ENCODE measurements around the gene REV3L.
"Not testable (repeated sequence)": the region's sequence is repeated elsewhere in the genome, so short reads cannot be mapped to it uniquely, and the experiment has no call there.

The REV3L gene

GRCh38 chr6:111290689-111291335 is 192.2 kb downstream of the REV3L start:
- DNase-seq = not testable (repeated sequence)

GRCh38 chr6:111284356-111284755 is 198.7 kb downstream of the REV3L start:
- not testable (repeated sequence) for DNase-seq

GRCh38 chr6:111283707-111284106 is 199.3 kb downstream of the REV3L start:
- DNase-seq = no peak

- no peak for DNase-seq
These were observed 200.5 kb downstream of the REV3L start for GRCh38 chr6:111282515-111282914.

- no peak for DNase-seq
These were observed 202.5 kb downstream of the REV3L start for GRCh38 chr6:111280445-111280955.

- DNase-seq = no peak
These were observed 204.3 kb downstream of the REV3L start for GRCh38 chr6:111278731-111279130.

GRCh38 chr6:111277819-111278218 is 205.2 kb downstream of the REV3L start:
- DNase-seq = no peak

- no peak for DNase-seq
These were observed 206.3 kb downstream of the REV3L start for GRCh38 chr6:111276736-111277135.

- no peak for DNase-seq
These were observed 206.7 kb downstream of the REV3L start for GRCh38 chr6:111276335-111276734.

- DNase-seq = no peak
These were observed 208.3 kb downstream of the REV3L start for GRCh38 chr6:111274593-111275217.

GRCh38 chr6:111270121-111270520 is 212.9 kb downstream of the REV3L start:
- DNase-seq = no peak

- DNase-seq = no peak
These were observed 213.5 kb downstream of the REV3L start for GRCh38 chr6:111269401-111269970.

GRCh38 chr6:111267764-111268333 is 215.2 kb downstream of the REV3L start:
- no peak for DNase-seq

- no peak for DNase-seq
These were observed 216.7 kb downstream of the REV3L start for GRCh38 chr6:111266276-111266675.

- DNase-seq = no peak
These were observed 217.2 kb downstream of the REV3L start for GRCh38 chr6:111265842-111266241.

- DNase-seq = no peak
These were observed 219.2 kb downstream of the REV3L start for GRCh38 chr6:111263837-111264236.

GRCh38 chr6:111260570-111261298 is 222.3 kb downstream of the REV3L start:
- no peak for DNase-seq

- DNase-seq = peak; percentile 98
These were observed 223.8 kb downstream of the REV3L start for GRCh38 chr6:111259089-111259831.

- no peak for DNase-seq
These were observed 224.4 kb downstream of the REV3L start for GRCh38 chr6:111258615-111259088.

- DNase-seq = no peak
These were observed 225.0 kb downstream of the REV3L start for GRCh38 chr6:111258010-111258409.

GRCh38 chr6:111256646-111257045 is 226.4 kb downstream of the REV3L start:
- no peak for DNase-seq

- not testable (repeated sequence) for DNase-seq
These were observed 227.2 kb downstream of the REV3L start for GRCh38 chr6:111255838-111256237.
